KMS-11 (cell line): Measurements from ENCODE around the gene KCNE3.

Experiments
- H2AFZ ChIP-seq: fragments of 200-600 bp; sonication (generic); 2 replicates; pipeline ENCODE4 v1.6.1; 2016; ENCODE audit warnings: antibody characterized with exemption, mixed run types, low read depth
- H3K27ac ChIP-seq: fragments of 200-600 bp; sonication (generic); 2 replicates; pipeline ENCODE4 v1.6.1; 2016; ENCODE audit warnings: mild to moderate bottlenecking, mixed run types
- H3K27me3 ChIP-seq: fragments of 200-600 bp; sonication (generic); 2 replicates; pipeline ENCODE4 v1.6.1; 2017; ENCODE audit warnings: mild to moderate bottlenecking, low read depth, mixed run types, moderate library complexity; ENCODE audit not compliant: insufficient read depth
- H3K36me3 ChIP-seq: fragments of 200-600 bp; sonication (generic); 2 replicates; pipeline ENCODE4 v1.6.1; 2017; ENCODE audit warnings: mild to moderate bottlenecking, mixed run types; ENCODE audit not compliant: insufficient read depth
- H3K4me1 ChIP-seq: fragments of 200-600 bp; sonication (generic); 2 replicates; pipeline ENCODE4 v1.6.1; 2016; ENCODE audit warnings: mild to moderate bottlenecking, low read depth, mixed run types; ENCODE audit not compliant: poor library complexity, severe bottlenecking
- H3K4me2 ChIP-seq: fragments of 200-600 bp; sonication (generic); 2 replicates; pipeline ENCODE4 v1.7.0; 2016; ENCODE audit warnings: mild to moderate bottlenecking, mixed run types
- H3K4me3 ChIP-seq: fragments of 200-600 bp; sonication (generic); IDR thresholded peaks from 2 replicates; pipeline ENCODE4 v1.6.1; 2017; ENCODE audit warnings: low read depth, low read length, mixed read lengths; ENCODE audit not compliant: insufficient read depth
- H3K79me2 ChIP-seq: fragments of 200-600 bp; sonication (generic); 2 replicates; pipeline ENCODE4 v1.6.1; 2016; ENCODE audit warnings: low read depth, mixed run types; ENCODE audit not compliant: insufficient read depth
- H3K9ac ChIP-seq: fragments of 200-600 bp; sonication (generic); 2 replicates; pipeline ENCODE4 v1.6.1; 2016; ENCODE audit warnings: mild to moderate bottlenecking, mixed run types
- H4K20me1 ChIP-seq: fragments of 200-600 bp; sonication (generic); 2 replicates; pipeline ENCODE4 v1.6.1; 2016; ENCODE audit warnings: mild to moderate bottlenecking, mixed run types; ENCODE audit not compliant: insufficient read depth
- CTCF ChIP-seq: fragments of 200-600 bp; sonication (generic); conservative IDR thresholded peaks from 2 replicates; pipeline ENCODE4 v1.6.1; 2017; ENCODE audit warnings: low read depth, mild to moderate bottlenecking, antibody characterized with exemption, low read length, moderate library complexity, mixed read lengths

KCNE3 gene

GRCh38 chr11:74457356-74457755 lies 10.0 kb downstream of the KCNE3 start:
- Histone ChIP-seq H3K27ac (no peak overlapping the region), H3K4me1 (no peaks in the 10 kb centered on the region), H3K4me3 (no peak overlapping the region), H3K36me3 (no peaks in the 10 kb centered on the region), H3K9ac (no peak overlapping the region), H3K4me2 (no peak overlapping the region), H3K27me3 (no peaks in the 10 kb centered on the region), H2AFZ (no peak overlapping the region), H3K79me2 (no peaks in the 10 kb centered on the region), H4K20me1 (no peaks in the 10 kb centered on the region)
- no peak for TF ChIP-seq CTCF

- no peak overlapping the region for H2AFZ ChIP-seq
Measured at GRCh38 chr11:74453373-74453975, 13.9 kb downstream of the KCNE3 start.

GRCh38 chr11:74452366-74452765 lies 15.0 kb downstream of the KCNE3 start:
- no peaks in the 10 kb centered on the region for H3K79me2 ChIP-seq
- H4K20me1 ChIP-seq, result no peaks in the 10 kb centered on the region
- no peaks in the 10 kb centered on the region for H3K36me3 ChIP-seq
- H3K27ac ChIP-seq, result no peak overlapping the region
- H3K9ac ChIP-seq, result no peak overlapping the region
- no peak for TF ChIP-seq CTCF
- no peaks in the 10 kb centered on the region for H3K27me3 ChIP-seq
- no peak overlapping the region for H2AFZ ChIP-seq
- H3K4me2 ChIP-seq, result no peak overlapping the region
- no peak overlapping the region for H3K4me3 ChIP-seq
- H3K4me1 ChIP-seq, result no peaks in the 10 kb centered on the region

More at GRCh38 chr11:74453373-74453975, 13.9 kb downstream of the KCNE3 start:
- Histone ChIP-seq H3K27me3 (no peaks in the 10 kb centered on the region), H4K20me1 (no peaks in the 10 kb centered on the region), H3K79me2 (no peaks in the 10 kb centered on the region), H3K9ac (no peak overlapping the region), H3K4me2 (no peak overlapping the region), H3K4me1 (no peaks in the 10 kb centered on the region), H3K27ac (no peak overlapping the region), H3K36me3 (no peaks in the 10 kb centered on the region), H3K4me3 (no peak overlapping the region)
- TF ChIP-seq CTCF, result peak; percentile 79

- Histone ChIP-seq H4K20me1 (no peaks in the 10 kb centered on the region), H3K4me2 (no peak overlapping the region), H3K4me1 (no peaks in the 10 kb centered on the region), H2AFZ (no peak overlapping the region), H3K79me2 (no peaks in the 10 kb centered on the region), H3K27me3 (no peaks in the 10 kb centered on the region), H3K27ac (no peak overlapping the region), H3K4me3 (no peak overlapping the region), H3K36me3 (no peaks in the 10 kb centered on the region), H3K9ac (no peak overlapping the region)
- TF ChIP-seq CTCF, result no peak
Measured at GRCh38 chr11:74450318-74450717, 17.0 kb downstream of the KCNE3 start.
